T-helper 2 cell treated with Interferon-gamma antibody and Interleukin-4, amounts not matched to agents 5 μg/mL and 100 μg/mL, for 36 hours (primary cell): Measurements from ENCODE around the gene RAET1L.
"Not testable (repeated sequence)": the region's sequence is repeated elsewhere in the genome, so short reads cannot be mapped to it uniquely, and the experiment has no call there.

Source experiments
- DNase-seq: peaks from one replicate; pipeline ENCODE4 v3.0.0; 2021; ENCODE audit warnings: low spot score
- H3K27ac Mint-ChIP-seq: one replicate; pipeline ENCODE4 v1.8.0; 2021; ENCODE audit warnings: mild to moderate bottlenecking, mixed read lengths
- H3K27me3 Mint-ChIP-seq: one replicate; pipeline ENCODE4 v1.8.0; 2021; ENCODE audit warnings: low read depth, mixed read lengths
- H3K36me3 Mint-ChIP-seq: one replicate; pipeline ENCODE4 v1.8.0; 2021; ENCODE audit warnings: low read depth, mixed read lengths
- H3K4me1 Mint-ChIP-seq: one replicate; pipeline ENCODE4 v1.8.0; 2021; ENCODE audit warnings: low read depth, mixed read lengths
- H3K4me3 Mint-ChIP-seq: one replicate; pipeline ENCODE4 v1.8.0; 2022; ENCODE audit warnings: mild to moderate bottlenecking, moderate library complexity, mixed read lengths
- H3K9me3 Mint-ChIP-seq: one replicate; pipeline ENCODE4 v1.8.0; 2021; ENCODE audit warnings: mixed read lengths

Gene RAET1L

DNA sequence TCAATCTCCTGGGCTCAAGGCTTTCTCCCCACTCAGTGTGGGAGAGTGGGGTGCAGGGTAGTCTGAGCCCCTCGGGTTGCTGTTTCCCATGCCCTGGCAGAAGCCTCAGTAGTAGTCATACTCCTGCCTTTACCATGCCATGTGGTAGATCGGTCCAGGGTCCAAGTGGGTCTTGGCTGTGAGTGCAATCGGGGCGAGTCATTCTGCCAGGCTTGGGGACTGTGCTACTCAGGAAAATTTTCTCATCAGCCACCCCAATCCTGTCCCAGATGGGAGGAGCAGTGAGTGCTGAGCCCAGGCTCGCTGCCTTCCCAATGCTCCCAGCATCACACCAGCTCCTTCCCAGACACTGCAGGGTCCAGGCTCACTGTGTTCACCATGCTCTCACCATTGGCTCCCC lies 10.7 kb upstream of the RAET1L start:
- DNase-seq = no peak
- H3K4me3 Mint-ChIP-seq = no peak overlapping the region
- H3K9me3 Mint-ChIP-seq = no peaks in the 10 kb centered on the region
- H3K36me3 Mint-ChIP-seq = no peaks in the 10 kb centered on the region
- H3K4me1 Mint-ChIP-seq = peaks cover 5% of the 10 kb centered on the region
- no peak overlapping the region for H3K27ac Mint-ChIP-seq
- H3K27me3 Mint-ChIP-seq = peaks cover 83% of the 10 kb centered on the region

DNA sequence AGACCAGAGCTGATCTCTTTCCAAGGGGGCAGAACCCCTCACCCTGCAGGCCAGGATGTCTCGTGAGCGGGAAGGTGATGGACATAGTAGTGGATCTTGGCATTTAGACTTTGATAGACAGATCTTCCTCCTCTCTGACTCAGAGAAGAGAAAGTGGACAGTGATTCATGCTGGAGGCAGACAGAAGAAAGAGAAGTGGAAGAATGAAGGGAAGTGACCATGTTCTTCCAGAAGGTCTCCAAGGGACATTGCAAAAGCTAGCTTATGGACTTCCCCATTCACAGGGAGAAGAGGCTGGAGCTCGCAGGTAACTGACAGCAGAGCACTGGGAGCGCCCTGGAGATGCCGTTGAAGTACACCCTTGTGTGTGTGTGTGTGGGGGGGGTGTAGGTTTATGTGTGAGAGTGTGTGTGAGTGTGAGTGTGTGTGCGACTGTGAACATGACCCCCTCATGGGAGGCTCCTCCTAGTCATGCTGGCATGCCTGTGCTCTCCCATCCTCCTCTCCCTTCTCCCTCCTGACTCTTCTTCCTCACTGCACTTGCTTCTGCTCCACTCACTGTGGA lies 8.0 kb upstream of the RAET1L start:
- Mint-ChIP-seq H3K4me1 (peaks cover 5% of the 10 kb centered on the region), H3K27me3 (peaks cover 75% of the 10 kb centered on the region), H3K4me3 (no peak overlapping the region), H3K9me3 (no peaks in the 10 kb centered on the region), H3K27ac (no peak overlapping the region), H3K36me3 (no peaks in the 10 kb centered on the region)
- no peak for DNase-seq

DNA sequence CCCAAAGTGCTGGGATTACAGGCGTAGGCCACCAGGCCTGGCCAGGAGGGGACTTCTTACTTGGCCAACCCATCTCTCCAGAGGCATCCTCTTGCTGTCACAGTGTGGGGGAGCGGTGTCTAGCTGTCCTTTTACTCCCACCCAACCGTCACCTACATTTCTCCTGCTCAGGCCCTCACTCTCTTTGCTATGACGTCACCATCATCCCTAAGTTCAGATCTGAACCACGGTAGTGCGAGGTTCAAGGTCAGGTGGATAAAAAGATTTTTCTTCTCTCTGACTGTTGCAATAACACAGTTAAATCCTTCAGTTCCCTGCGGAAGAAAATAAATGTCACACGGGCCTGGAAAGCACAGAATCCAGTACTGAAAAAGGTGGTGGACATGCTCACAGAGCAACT lies 7.3 kb upstream of the RAET1L start:
- Mint-ChIP-seq H3K9me3 (no peaks in the 10 kb centered on the region), H3K36me3 (no peaks in the 10 kb centered on the region), H3K27me3 (peaks cover 77% of the 10 kb centered on the region), H3K27ac (no peak overlapping the region), H3K4me1 (peaks cover 5% of the 10 kb centered on the region), H3K4me3 (no peak overlapping the region)
- no peak for DNase-seq

DNA sequence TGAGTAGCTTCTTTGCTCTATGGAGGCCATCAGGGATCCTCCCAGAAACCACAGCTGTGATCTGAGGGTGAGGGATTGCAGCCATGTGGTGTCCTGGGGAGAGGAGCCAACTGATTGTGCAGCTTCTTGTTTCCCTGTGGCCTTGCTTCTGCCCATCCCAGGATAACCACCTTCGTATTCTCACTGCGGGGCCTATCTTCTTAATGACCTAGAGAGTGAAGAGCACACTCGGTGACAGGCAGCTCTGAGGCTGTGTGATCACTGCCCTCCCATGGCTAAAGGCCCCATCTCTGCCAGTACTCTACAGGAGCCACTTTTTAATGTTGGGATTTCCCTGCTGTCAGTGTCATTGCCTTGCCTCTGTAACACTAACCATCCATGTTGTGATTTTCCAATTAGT lies 5.3 kb upstream of the RAET1L start:
- Mint-ChIP-seq H3K9me3 (no peaks in the 10 kb centered on the region), H3K27me3 (peaks cover 75% of the 10 kb centered on the region), H3K4me1 (no peaks in the 10 kb centered on the region), H3K27ac (no peak overlapping the region), H3K4me3 (no peak overlapping the region), H3K36me3 (no peaks in the 10 kb centered on the region)
- no peak for DNase-seq

DNA sequence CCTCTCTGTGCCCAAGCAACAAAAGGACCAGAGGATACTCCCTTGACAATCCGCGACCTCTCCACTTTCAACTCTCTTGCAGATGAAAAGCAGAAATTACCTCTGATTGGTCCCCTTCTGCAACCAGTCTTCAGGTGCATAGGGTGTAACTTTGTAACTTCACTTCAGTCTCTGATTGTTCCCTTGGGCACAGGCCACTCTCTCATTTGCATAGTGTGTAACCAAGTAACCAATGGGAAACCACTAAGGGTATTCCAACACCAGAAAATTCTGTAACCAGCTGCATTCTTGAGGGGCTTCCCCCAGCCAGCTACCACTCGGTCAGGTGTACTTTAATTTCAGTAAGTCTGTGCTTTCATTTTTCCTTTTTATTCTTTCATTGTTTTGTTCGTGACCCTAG lies 4.4 kb upstream of the RAET1L start:
- Mint-ChIP-seq H3K4me3 (no peak overlapping the region), H3K9me3 (no peaks in the 10 kb centered on the region), H3K27ac (no peak overlapping the region), H3K4me1 (no peaks in the 10 kb centered on the region), H3K27me3 (peaks cover 78% of the 10 kb centered on the region), H3K36me3 (no peaks in the 10 kb centered on the region)
- no peak for DNase-seq

DNA sequence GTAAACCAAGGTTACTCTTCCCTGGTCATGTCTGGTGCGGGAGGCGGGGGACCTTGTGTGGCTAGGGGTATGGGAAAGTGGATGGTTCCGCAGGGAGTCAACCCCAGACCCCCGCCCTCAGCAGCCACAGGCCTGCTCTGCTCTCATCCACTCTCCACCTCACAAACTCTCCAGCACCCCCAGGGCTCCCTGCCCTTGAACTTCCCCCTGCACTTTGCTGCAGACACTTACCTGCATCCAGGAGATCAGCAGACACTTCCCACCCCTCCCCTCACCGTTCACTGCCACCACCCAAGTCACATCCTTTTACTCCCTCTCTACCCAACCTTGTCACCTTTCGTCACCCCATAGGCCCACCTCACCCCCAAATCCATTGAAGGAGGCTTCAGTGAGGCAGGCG lies 3.9 kb upstream of the RAET1L start:
- Mint-ChIP-seq H3K9me3 (no peaks in the 10 kb centered on the region), H3K4me1 (no peaks in the 10 kb centered on the region), H3K36me3 (no peaks in the 10 kb centered on the region), H3K27me3 (peaks cover 78% of the 10 kb centered on the region), H3K27ac (no peak overlapping the region), H3K4me3 (no peak overlapping the region)
- DNase-seq = no peak

DNA sequence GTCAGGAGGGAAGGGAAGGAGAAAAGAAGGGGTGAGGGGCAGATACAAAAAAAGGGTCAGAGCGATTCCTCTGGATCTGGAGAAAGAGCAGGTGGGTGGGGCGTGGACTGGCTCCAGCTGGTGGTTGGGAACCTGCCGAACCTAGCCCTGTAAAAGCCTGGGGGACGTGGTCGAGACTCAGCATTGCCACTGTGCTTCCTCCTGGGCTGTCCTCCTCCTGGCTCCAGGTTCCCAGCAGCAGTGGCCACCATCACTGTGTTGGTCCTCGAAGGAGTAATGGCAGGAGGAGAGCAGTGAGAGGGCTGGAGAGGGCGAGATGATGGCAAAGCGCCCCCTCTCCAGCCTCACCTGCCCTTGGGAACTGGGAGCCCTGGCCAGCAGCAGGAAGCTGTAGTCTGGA lies 3.5 kb upstream of the RAET1L start:
- H3K4me3 Mint-ChIP-seq = no peak overlapping the region
- no peak for DNase-seq
- no peak overlapping the region for H3K27ac Mint-ChIP-seq
- no peaks in the 10 kb centered on the region for H3K36me3 Mint-ChIP-seq
- no peaks in the 10 kb centered on the region for H3K9me3 Mint-ChIP-seq
- H3K27me3 Mint-ChIP-seq = peaks cover 78% of the 10 kb centered on the region
- H3K4me1 Mint-ChIP-seq = no peaks in the 10 kb centered on the region

DNA sequence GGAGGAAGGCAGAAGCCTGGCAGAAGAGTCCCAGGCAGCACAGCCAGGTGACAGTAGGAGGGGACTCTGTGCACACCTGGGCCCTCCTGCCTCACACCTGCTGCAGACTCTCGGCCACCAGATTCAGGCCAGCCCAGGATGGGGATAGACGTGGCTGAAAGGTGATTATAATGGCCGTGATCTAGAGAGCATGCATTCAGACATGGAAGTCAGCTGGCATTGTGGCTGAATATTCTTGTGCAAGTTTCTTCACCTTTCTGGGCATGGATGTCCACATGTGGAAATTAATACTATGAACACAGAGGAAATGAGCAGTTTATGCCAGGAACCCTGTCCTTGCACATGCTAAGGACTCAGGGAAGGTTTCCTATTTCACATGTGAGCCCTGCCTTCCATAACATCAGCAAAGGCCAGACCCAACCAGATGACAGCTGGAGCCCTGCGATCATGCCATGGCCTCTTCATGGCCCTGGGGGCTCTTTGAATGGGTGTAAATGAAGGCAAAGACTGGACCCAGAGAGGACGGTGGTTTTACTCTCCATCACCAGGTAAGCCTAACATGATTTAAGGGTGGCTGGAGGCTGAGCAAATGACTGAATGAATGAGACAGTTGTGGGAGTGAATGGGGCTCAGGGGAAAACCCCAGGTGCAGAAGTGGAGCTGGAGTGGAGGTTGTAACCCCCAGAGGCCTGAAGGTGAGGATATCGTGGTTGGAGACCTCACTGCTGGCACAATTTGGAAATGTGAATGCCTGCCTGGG lies 2.7 kb upstream of the RAET1L start:
- no peak overlapping the region for H3K27ac Mint-ChIP-seq
- DNase-seq = no peak
- no peak overlapping the region for H3K4me3 Mint-ChIP-seq
- peaks cover 76% of the 10 kb centered on the region for H3K27me3 Mint-ChIP-seq
- no peaks in the 10 kb centered on the region for H3K9me3 Mint-ChIP-seq
- H3K36me3 Mint-ChIP-seq = no peaks in the 10 kb centered on the region
- H3K4me1 Mint-ChIP-seq = no peaks in the 10 kb centered on the region

DNA sequence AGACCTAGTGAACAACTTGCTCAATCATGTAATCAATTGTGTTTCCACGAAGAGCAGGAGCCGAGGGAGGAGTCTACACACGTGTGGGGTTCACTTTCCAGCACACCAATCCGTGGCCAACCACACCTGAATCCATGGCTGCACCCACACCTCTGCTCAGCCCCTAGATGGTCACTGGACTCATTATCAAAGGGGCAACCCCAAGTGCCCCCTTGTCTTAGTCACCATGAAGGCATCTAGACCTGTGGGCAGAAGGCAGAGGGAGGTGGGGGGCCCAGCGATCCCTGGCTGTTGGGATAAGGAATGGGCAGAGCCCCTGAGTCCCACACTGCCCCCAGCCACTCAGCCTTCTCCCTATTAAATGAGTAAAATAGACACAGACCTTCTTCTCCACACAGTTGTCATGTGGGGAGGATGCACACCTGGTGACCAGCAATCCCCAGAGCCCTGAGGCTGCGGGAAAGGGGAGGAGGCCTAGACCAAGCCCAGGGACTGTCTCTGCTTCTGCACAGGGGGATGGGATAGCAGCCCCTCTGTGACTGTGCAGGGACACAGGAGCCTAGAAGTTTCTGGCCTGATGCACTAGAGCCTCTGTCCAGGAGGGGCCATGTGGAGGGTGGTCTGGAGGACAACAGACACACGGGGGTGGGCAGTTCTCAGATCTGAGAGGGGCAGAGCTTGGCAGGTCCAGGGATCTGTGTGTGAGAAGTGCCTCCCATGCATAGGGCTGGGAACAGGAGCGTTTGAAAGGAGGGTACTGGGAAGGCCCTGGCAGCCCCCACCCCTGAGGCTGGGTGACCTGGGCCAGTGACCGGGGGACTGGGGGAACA lies 1.9 kb upstream of the RAET1L start:
- H3K4me1 Mint-ChIP-seq = no peaks in the 10 kb centered on the region
- no peak overlapping the region for H3K27ac Mint-ChIP-seq
- no peaks in the 10 kb centered on the region for H3K9me3 Mint-ChIP-seq
- H3K4me3 Mint-ChIP-seq = no peak overlapping the region
- peaks cover 72% of the 10 kb centered on the region for H3K27me3 Mint-ChIP-seq
- no peaks in the 10 kb centered on the region for H3K36me3 Mint-ChIP-seq
- DNase-seq = no peak

DNA sequence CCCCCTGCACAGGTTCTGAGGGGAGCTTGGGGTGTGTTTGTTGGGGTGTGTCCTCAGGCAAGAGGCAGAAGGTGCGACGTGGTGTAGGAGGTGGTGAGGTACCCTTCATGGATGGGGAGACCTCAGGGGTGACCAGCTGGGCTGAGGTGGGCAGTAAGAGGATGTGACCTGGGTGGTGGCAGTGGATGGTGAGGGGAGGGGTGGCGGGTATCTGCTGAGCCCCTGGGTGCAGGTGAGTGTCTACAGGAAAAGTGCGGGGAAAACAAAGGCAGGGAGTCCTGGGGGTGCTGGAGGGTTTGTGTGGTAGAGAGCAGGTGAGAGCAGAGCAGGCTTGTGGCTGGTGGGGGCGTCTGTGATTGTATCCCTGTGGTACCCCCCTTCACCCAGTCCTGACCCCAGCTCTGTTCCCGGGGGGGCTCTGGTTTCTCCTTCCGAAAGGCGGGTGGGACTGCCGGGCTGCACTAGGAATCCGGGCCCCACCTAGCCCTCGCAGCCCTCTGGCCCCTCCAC lies 631 bp downstream of the RAET1L start:
- H3K27me3 Mint-ChIP-seq = peaks cover 65% of the 10 kb centered on the region
- H3K36me3 Mint-ChIP-seq = no peaks in the 10 kb centered on the region
- no peaks in the 10 kb centered on the region for H3K9me3 Mint-ChIP-seq
- H3K4me1 Mint-ChIP-seq = no peaks in the 10 kb centered on the region
- H3K27ac Mint-ChIP-seq = no peak overlapping the region
- H3K4me3 Mint-ChIP-seq = no peak overlapping the region
- no peak for DNase-seq

DNA sequence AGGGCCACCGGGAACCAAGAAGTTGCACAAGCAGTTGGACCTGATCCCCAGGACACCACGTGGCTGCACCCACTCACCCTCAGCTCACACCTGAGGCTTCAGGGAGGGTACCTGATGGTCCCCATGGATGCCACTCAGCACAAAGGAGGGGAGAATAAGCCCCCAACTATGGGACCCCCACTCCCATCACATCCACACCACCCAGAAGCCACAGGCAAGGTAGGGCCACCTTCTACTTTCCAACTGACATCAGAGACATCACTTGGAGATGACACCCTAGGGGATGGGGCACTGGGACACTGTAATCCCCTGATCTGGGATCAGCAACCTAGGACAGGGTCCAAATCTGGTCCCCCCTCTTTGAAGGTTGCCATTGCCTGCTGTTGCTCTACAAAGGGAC lies 1.3 kb downstream of the RAET1L start:
- H3K4me1 Mint-ChIP-seq, H3K36me3 Mint-ChIP-seq, H3K27ac Mint-ChIP-seq, DNase-seq, H3K4me3 Mint-ChIP-seq, H3K9me3 Mint-ChIP-seq: not testable (repeated sequence)
- H3K27me3 Mint-ChIP-seq = peaks cover 65% of the 10 kb centered on the region

DNA sequence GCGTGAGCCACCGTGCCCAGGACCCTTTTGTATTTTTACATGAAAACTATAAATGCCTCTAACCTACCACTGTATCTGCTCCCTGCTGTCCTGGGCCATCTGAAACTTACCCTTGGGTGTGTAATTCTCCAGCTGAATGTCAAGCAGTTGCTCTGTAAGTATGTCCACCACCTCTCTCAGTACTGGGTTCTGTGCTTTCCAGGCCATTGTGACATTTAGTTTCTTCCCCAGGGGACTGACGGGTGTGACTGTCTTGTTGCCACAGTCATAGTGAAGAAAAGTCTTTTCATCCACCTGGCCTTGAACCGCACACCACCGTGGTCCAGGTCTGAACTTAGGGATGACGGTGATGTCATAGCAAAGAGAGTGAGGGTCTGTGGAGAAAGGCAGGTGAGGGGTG lies 3.5 kb downstream of the RAET1L start:
- peaks cover 65% of the 10 kb centered on the region for H3K27me3 Mint-ChIP-seq
- not testable (repeated sequence) for H3K4me1 Mint-ChIP-seq, H3K36me3 Mint-ChIP-seq, H3K9me3 Mint-ChIP-seq, H3K27ac Mint-ChIP-seq, H3K4me3 Mint-ChIP-seq, DNase-seq

DNA sequence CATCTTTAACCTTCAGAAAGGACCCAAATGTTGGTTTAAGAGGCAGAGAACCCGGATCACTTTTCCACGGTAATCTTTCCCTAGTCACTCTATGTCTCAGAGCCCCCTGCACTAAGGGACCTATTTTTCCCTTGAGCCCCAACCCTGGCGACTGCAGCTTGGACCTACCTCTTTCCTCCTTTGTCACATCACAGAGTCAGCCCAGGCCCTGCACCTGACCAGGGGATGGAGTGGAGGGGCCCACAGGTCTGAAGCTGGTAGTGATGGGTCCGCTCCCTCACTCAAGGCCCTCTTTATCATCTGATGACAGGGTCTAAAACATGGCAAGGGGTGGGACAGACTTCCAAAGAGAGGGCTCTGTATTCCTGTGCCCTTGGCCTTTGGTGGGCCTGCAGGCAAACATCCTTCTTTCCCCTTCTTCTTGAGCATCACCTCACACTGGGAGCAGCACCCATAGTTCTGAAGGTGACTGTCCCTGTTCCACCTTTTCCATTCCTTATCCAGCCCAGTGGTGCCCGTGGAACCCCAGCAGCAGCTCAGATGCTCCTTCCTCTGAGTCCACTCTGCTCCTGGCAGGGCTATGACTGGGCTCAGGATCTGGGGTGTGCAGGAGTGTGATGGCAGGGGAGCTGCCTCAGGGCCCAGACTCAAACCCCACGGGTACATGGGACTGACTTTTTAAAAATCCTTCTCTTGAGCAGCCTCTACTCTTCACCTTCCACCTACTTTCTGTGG lies 6.3 kb downstream of the RAET1L start:
- H3K4me3 Mint-ChIP-seq = no peak overlapping the region
- H3K4me1 Mint-ChIP-seq = peaks cover 6% of the 10 kb centered on the region
- H3K36me3 Mint-ChIP-seq = no peaks in the 10 kb centered on the region
- DNase-seq = no peak
- no peaks in the 10 kb centered on the region for H3K9me3 Mint-ChIP-seq
- H3K27me3 Mint-ChIP-seq = peaks cover 60% of the 10 kb centered on the region
- H3K27ac Mint-ChIP-seq = no peak overlapping the region

DNA sequence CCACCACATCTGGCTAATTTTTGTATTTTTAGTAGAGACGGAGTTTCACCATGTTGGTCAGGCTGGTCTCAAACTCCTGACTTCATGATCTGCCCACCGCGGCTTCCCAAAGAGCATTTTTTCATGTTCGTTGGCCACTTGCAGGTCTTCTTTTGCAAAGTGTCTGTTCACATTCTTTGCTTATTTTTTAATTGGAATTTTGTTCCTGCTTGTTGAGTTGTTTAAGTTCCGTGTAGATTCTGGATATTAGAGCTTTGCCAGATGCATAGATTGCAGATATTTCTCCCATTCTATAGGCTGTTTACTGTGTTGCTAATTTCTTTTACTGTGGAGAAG lies 8.2 kb downstream of the RAET1L start:
- not testable (repeated sequence) for H3K36me3 Mint-ChIP-seq, H3K27ac Mint-ChIP-seq, H3K9me3 Mint-ChIP-seq, H3K4me3 Mint-ChIP-seq, DNase-seq
- Mint-ChIP-seq H3K4me1 (peaks cover 10% of the 10 kb centered on the region), H3K27me3 (peaks cover 70% of the 10 kb centered on the region)
